Measurements from ENCODE around the gene CFAP43.

DNA sequence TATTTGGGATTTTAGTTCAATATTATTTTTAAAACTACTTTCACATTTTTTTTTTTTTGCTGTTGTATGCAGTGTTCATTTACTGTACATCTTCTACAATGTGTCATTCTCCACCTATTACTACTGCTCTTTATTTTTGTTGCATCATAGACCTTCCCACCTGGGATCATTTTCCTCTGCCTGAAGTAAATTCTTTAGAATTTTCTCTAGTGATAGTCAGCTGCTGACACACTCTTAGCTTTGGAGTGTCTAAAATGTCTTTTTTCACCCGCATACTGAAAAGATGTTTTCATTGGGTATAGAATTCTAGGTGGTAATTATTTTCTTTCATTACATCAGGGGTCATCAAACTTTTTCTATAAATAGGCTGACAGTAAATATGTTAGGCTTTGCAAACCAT is 30.5 kb downstream of the CFAP43 start:
- TF ChIP-seq, protein P1, sequence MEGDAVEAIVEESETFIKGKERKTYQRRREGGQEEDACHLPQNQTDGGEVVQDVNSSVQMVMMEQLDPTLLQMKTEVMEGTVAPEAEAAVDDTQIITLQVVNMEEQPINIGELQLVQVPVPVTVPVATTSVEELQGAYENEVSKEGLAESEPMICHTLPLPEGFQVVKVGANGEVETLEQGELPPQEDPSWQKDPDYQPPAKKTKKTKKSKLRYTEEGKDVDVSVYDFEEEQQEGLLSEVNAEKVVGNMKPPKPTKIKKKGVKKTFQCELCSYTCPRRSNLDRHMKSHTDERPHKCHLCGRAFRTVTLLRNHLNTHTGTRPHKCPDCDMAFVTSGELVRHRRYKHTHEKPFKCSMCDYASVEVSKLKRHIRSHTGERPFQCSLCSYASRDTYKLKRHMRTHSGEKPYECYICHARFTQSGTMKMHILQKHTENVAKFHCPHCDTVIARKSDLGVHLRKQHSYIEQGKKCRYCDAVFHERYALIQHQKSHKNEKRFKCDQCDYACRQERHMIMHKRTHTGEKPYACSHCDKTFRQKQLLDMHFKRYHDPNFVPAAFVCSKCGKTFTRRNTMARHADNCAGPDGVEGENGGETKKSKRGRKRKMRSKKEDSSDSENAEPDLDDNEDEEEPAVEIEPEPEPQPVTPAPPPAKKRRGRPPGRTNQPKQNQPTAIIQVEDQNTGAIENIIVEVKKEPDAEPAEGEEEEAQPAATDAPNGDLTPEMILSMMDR (IDR thresholded peaks at IDR 0.05): no peak
- TF ChIP-seq ZNF232 (CRISPR knock-in tag; IDR thresholded peaks at IDR 0.05) (no peak), FOXK1 (CRISPR knock-in tag; IDR thresholded peaks at IDR 0.05) (no peak), ATF1 (CRISPR knock-in tag; IDR thresholded peaks at IDR 0.05) (no peak), OVOL2 (CRISPR knock-in tag; IDR thresholded peaks at IDR 0.05; ENCODE audit: borderline replicate concordance) (no peak), NR2C2 (CRISPR knock-in tag; IDR thresholded peaks at IDR 0.05) (no peak), HMGXB4 (CRISPR knock-in tag; IDR thresholded peaks at IDR 0.05) (no peak), NFYB (CRISPR knock-in tag; conservative IDR thresholded peaks at IDR 0.05; ENCODE audit: low read depth) (no peak), FOXJ3 (CRISPR knock-in tag; IDR thresholded peaks at IDR 0.05; ENCODE audit: borderline replicate concordance) (no peak)
- TF ChIP-seq, protein P2, sequence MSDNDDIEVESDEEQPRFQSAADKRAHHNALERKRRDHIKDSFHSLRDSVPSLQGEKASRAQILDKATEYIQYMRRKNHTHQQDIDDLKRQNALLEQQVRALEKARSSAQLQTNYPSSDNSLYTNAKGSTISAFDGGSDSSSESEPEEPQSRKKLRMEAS (CRISPR knock-in tag; IDR thresholded peaks at IDR 0.05): no peak

All from WTC11 (cell line).